AG04450 (cell line): ENCODE measurements around the gene JPH2. TPM values are rescaled to one million over a fixed set of nuclear protein-coding genes. Genes with fewer than 3 reads are reported as not detected.

Source experiments
- CTCF ChIA-PET: fragments of 300-600, 350-600 bp; formaldehyde crosslinking; extraction: SDS; loops from one replicate; lab custom pipeline; 2022; ENCODE audit warnings: antibody characterized with exemption, inconsistent platforms; lab: Charles Lee
- POLR2A ChIA-PET: fragments of 350-600 bp; formaldehyde crosslinking; extraction: SDS; loops from one replicate; lab custom pipeline; 2021; ENCODE audit warnings: antibody characterized with exemption, inconsistent platforms; lab: Yijun Ruan, JAX
- DNase-seq: peaks from one replicate; pipeline ENCODE4 v3.0.0-alpha.2; 2011; ENCODE audit warnings: low read depth, low spot score
- H3K27ac ChIP-seq: one replicate; pipeline ENCODE4 v1.5.1; 2012; ENCODE audit warnings: low read depth, low read length, control low read depth
- H3K27me3 ChIP-seq: one replicate; pipeline ENCODE4 v1.6.0; 2012; ENCODE audit warnings: low read length; ENCODE audit not compliant: control insufficient read depth, insufficient read depth
- H3K4me3 ChIP-seq: 2 replicates; pipeline ENCODE4 v1.5.1; 2011; ENCODE audit warnings: mild to moderate bottlenecking, low read depth, low read length, control low read depth
- H3K9me3 ChIP-seq: 2 replicates; pipeline ENCODE4 v1.5.1; 2012; ENCODE audit warnings: low read length; ENCODE audit not compliant: control insufficient read depth, insufficient read depth
- polyA plus RNA-seq: library from polyadenylated mRNA; depleted of rRNA; stranded (reverse); fragments of >200 nt; gene quantifications from 2 replicates; pipeline ENCODE4 v1.2.3, GENCODE V29; 2011
- TF ChIP-seq, protein P1 (sequence below): IDR thresholded peaks from 2 replicates; pipeline ENCODE4 v1.5.1; 2011; ENCODE audit warnings: low read depth, low read length, control low read depth, inconsistent platforms

Gene JPH2
- polyA plus RNA-seq, 1 experiment, result 1.3 TPM

DNA sequence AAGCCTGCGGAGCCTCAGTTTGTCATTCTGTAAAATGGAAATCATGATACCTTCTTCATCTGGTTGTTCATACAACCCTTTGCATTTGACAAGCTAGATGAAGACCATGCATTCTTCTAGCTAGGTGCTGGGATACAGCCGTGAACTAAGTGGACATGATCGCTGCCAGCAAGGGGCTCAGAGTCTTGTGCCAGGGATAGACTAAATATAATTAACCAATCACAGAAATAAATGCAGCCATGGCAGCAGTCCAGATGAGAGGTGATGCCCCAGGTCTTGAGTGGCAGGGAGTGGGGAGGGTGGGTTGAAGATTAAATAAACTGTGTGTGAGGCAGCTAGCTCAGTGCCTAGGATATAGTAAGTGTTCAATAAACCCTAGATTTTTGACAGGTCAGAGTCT lies 19.3 kb downstream of the JPH2 start:
- H3K9me3 ChIP-seq, result no peaks in the 10 kb centered on the region
- peaks cover 3% of the 10 kb centered on the region for H3K27me3 ChIP-seq
- H3K27ac ChIP-seq, result no peak overlapping the region
- CTCF ChIA-PET, result interaction anchor here (1.3 to 3.2 kb wide), 2 partner anchors 13 to 22 kb away, joined by 3 to 14 read pairs; no protein-coding TSS in a partner anchor
- TF ChIP-seq, protein P1, sequence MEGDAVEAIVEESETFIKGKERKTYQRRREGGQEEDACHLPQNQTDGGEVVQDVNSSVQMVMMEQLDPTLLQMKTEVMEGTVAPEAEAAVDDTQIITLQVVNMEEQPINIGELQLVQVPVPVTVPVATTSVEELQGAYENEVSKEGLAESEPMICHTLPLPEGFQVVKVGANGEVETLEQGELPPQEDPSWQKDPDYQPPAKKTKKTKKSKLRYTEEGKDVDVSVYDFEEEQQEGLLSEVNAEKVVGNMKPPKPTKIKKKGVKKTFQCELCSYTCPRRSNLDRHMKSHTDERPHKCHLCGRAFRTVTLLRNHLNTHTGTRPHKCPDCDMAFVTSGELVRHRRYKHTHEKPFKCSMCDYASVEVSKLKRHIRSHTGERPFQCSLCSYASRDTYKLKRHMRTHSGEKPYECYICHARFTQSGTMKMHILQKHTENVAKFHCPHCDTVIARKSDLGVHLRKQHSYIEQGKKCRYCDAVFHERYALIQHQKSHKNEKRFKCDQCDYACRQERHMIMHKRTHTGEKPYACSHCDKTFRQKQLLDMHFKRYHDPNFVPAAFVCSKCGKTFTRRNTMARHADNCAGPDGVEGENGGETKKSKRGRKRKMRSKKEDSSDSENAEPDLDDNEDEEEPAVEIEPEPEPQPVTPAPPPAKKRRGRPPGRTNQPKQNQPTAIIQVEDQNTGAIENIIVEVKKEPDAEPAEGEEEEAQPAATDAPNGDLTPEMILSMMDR, result no peak
- no peak for DNase-seq
- POLR2A ChIA-PET, result no interaction called here
- no peak overlapping the region for H3K4me3 ChIP-seq

DNA sequence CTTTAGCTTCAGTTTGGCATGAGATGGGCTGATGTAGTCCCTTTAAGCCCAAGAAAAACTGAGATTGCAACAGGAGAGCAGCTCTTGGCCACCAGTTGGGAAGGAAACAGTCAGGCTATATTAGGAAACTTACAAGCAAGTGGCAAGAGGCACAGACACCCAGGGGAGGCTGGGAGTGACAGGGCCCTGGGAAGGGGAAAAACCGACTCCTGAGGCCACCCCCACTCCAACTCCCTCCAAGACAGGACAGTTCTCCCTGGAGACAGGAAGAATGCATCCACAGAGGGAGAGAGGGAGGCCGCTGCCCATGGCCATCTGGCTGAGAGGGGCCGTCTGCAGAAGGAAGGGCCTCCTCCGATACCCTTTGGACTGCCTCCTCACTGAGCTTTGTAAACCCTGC lies 20.5 kb downstream of the JPH2 start:
- DNase-seq, result no peak
- TF ChIP-seq, protein P1, result no peak
- Histone ChIP-seq H3K27me3 (peaks cover 5% of the 10 kb centered on the region), H3K9me3 (no peaks in the 10 kb centered on the region), H3K27ac (peak overlapping the region; percentile 47), H3K4me3 (no peak overlapping the region)
- CTCF ChIA-PET, result interaction anchor here (1.2 to 3.2 kb wide), 3 partner anchors 18 to 49 kb away, joined by 3 to 14 read pairs (median 5); no protein-coding TSS in a partner anchor
- POLR2A ChIA-PET, result no interaction called here

DNA sequence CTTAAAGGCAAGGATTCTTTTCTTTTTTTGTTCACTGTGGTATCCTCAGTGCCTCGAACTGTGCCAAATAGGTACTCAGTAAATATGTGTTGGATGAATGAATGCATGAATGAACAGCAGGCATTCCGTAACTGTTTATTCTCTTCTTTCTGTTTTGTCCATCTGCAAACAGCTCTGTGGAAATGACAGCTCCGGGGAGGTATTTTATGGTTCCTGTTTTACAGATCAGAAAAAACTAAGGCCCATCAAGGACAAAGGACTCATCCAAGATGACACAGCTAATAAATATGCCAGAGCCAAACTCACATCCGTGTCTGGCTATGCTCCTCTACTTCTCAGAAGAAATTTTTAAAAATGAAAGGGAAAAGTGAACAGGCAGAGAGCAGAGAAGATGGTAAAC lies 21.0 kb downstream of the JPH2 start:
- TF ChIP-seq, protein P1, result no peak
- Histone ChIP-seq H3K9me3 (no peaks in the 10 kb centered on the region), H3K4me3 (no peak overlapping the region), H3K27me3 (peaks cover 5% of the 10 kb centered on the region), H3K27ac (peak overlapping the region; percentile 61)
- POLR2A ChIA-PET, result no interaction called here
- no peak for DNase-seq
- CTCF ChIA-PET, result interaction anchor here (1.2 to 3.2 kb wide), 3 partner anchors 18 to 49 kb away, joined by 3 to 14 read pairs (median 5); no protein-coding TSS in a partner anchor

DNA sequence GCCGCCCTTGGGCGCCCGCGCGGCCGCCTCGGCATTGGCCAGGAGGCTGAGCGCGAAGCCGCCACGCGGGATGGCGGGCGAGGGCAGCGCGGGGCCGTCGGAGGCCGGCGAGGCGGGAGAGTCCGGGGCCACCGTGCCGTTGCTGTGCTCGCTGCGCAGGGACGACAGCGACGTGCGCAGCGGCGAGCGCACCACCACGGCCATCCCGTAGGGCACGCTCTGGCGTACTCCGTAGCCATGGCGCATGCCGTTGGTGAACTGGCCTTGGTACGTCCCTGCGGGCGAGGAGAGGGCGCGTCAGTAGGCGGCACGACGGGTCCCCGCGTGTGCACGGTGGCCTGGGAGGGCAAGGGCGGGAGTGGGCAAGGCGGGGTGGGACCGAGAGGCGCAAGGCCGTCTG lies 26.9 kb downstream of the JPH2 start:
- H3K27ac ChIP-seq, result no peak overlapping the region
- H3K4me3 ChIP-seq, result no peak overlapping the region
- ChIA-PET CTCF (no interaction called here), POLR2A (no interaction called here)
- H3K27me3 ChIP-seq, result peaks cover 5% of the 10 kb centered on the region
- DNase-seq, result no peak
- TF ChIP-seq, protein P1, result no peak
- peaks cover 9% of the 10 kb centered on the region; the same call in 1 of the 2 replicates for H3K9me3 ChIP-seq

DNA sequence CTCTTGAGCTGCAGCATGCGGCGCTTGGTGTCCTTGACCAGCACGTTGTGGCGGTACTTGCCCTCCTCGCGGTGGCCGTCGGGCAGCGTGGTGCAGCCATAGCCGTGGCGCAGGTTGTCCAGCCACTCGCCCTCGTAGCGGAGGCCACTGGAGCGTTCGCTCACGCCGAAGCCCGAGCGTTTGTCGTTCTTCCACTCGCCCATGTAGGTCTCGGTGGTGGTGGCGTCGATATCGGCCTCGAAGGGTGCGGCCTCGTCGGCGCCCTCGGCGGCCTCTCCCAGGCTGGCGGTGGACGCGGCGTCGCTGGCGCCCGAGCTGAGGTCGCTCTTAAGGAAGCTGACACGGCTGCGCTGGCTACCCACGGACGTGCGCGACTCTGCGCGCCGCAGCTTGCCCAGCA lies 27.3 kb downstream of the JPH2 start:
- no peak for DNase-seq
- ChIA-PET CTCF (no interaction called here), POLR2A (interaction anchor here (0.5 kb wide), 1 partner anchor 170 kb away, joined by 3 read pairs; no protein-coding TSS in a partner anchor)
- TF ChIP-seq, protein P1, result no peak
- H3K9me3 ChIP-seq, result peaks cover 9% of the 10 kb centered on the region; the same call in 1 of the 2 replicates
- H3K27me3 ChIP-seq, result peaks cover 5% of the 10 kb centered on the region
- no peak overlapping the region for H3K27ac ChIP-seq
- no peak overlapping the region for H3K4me3 ChIP-seq
